H9 (cell line): ENCODE measurements around the gene RTN4R. TPM values are rescaled to one million over a fixed set of nuclear protein-coding genes. Genes with fewer than 3 reads are reported as not detected.
"Not testable (repeated sequence)": the region's sequence is repeated elsewhere in the genome, so short reads cannot be mapped to it uniquely, and the experiment has no call there.

Experiments used
- DNase-seq: peaks from one replicate; pipeline ENCODE4 v3.0.0-alpha.2; 2017
- H2AFZ ChIP-seq: one replicate; pipeline ENCODE4 v1.6.1; 2013; ENCODE audit warnings: mild to moderate bottlenecking, low read length, control low read depth, moderate library complexity
- H2AK5ac ChIP-seq: 2 replicates; pipeline ENCODE4 v1.6.1; 2013; ENCODE audit warnings: low read length, control low read depth, mixed read lengths; ENCODE audit not compliant: insufficient read length
- H2BK120ac ChIP-seq: one replicate; pipeline ENCODE4 v1.6.1; 2013; ENCODE audit warnings: low read depth, mild to moderate bottlenecking, low read length, control low read depth, inconsistent platforms; ENCODE audit not compliant: poor library complexity, severe bottlenecking
- H2BK12ac ChIP-seq: 2 replicates; pipeline ENCODE4 v1.6.1; 2013; ENCODE audit warnings: low read length, control low read depth, mixed read lengths, low read depth; ENCODE audit not compliant: insufficient read length
- H2BK15ac ChIP-seq: 2 replicates; pipeline ENCODE4 v1.6.1; 2013; ENCODE audit warnings: low read depth, low read length, control low read depth
- H2BK20ac ChIP-seq: one replicate; pipeline ENCODE4 v1.6.1; 2013; ENCODE audit warnings: low read depth, mild to moderate bottlenecking, low read length, control low read depth, inconsistent platforms; ENCODE audit not compliant: poor library complexity, severe bottlenecking
- H2BK5ac ChIP-seq: 2 replicates; pipeline ENCODE4 v1.6.1; 2013; ENCODE audit warnings: low read length, control low read depth, mixed read lengths; ENCODE audit not compliant: insufficient read length
- H3K14ac ChIP-seq: 2 replicates; pipeline ENCODE4 v1.6.1; 2013; ENCODE audit warnings: low read length, control low read depth; ENCODE audit not compliant: insufficient read depth
- H3K18ac ChIP-seq: 2 replicates; pipeline ENCODE4 v1.6.1; 2013; ENCODE audit warnings: low read depth, mild to moderate bottlenecking, mixed read lengths, low read length, control low read depth; ENCODE audit not compliant: insufficient read length
- H3K23ac ChIP-seq: 2 replicates; pipeline ENCODE4 v1.6.1; 2013; ENCODE audit warnings: low read length, control low read depth, mixed read lengths, low read depth; ENCODE audit not compliant: insufficient read length
- H3K23me2 ChIP-seq: 2 replicates; pipeline ENCODE4 v1.6.1; 2013; ENCODE audit warnings: low read depth, mild to moderate bottlenecking, mixed read lengths, low read length, control low read depth; ENCODE audit not compliant: insufficient read length, poor library complexity, severe bottlenecking
- H3K27ac ChIP-seq: 2 replicates; pipeline ENCODE4 v1.5.1; 2013; ENCODE audit warnings: low read length, control low read depth, mixed read lengths, low read depth; ENCODE audit not compliant: insufficient read length
- H3K27me3 ChIP-seq: 2 replicates; pipeline ENCODE4 v1.6.1; 2013; ENCODE audit warnings: low read length, control low read depth, inconsistent platforms; ENCODE audit not compliant: insufficient read depth
- H3K4ac ChIP-seq: 2 replicates; pipeline ENCODE4 v1.6.1; 2013; ENCODE audit warnings: low read depth, mild to moderate bottlenecking, control low read depth, inconsistent platforms, low read length, moderate library complexity
- H3K4me1 ChIP-seq: 2 replicates; pipeline ENCODE4 v1.6.1; 2013; ENCODE audit warnings: low read length, control low read depth, inconsistent platforms; ENCODE audit not compliant: insufficient read depth
- H3K4me2 ChIP-seq: 2 replicates; pipeline ENCODE4 v1.6.1; 2013; ENCODE audit warnings: low read length, control low read depth, mixed read lengths; ENCODE audit not compliant: insufficient read length, insufficient read depth
- H3K56ac ChIP-seq: 2 replicates; pipeline ENCODE4 v1.6.1; 2013; ENCODE audit warnings: low read depth, mild to moderate bottlenecking, mixed read lengths, low read length, control low read depth; ENCODE audit not compliant: insufficient read length
- H3K79me1 ChIP-seq: 2 replicates; pipeline ENCODE4 v1.6.1; 2013; ENCODE audit warnings: low read depth, mild to moderate bottlenecking, moderate library complexity, low read length, control low read depth, inconsistent platforms; ENCODE audit not compliant: insufficient read depth, poor library complexity, severe bottlenecking
- H3K79me2 ChIP-seq: 2 replicates; pipeline ENCODE4 v1.6.1; 2013; ENCODE audit warnings: low read length, control low read depth, inconsistent platforms; ENCODE audit not compliant: insufficient read depth
- H3K9ac ChIP-seq: 2 replicates; pipeline ENCODE4 v1.6.1; 2013; ENCODE audit warnings: low read length, control low read depth, mixed read lengths; ENCODE audit not compliant: insufficient read length; ENCODE audit errors: extremely low read depth
- H3K9me3 ChIP-seq: one replicate; pipeline ENCODE4 v1.6.1; 2013; ENCODE audit warnings: low read depth, low read length, inconsistent platforms; ENCODE audit not compliant: control insufficient read depth
- H3T11ph ChIP-seq: one replicate; pipeline ENCODE4 v1.6.1; 2013; ENCODE audit warnings: mild to moderate bottlenecking, low read length, control low read depth, inconsistent platforms
- H4K20me1 ChIP-seq: one replicate; pipeline ENCODE4 v1.6.1; 2013; ENCODE audit not compliant: control insufficient read depth, insufficient read length, insufficient read depth
- H4K5ac ChIP-seq: 2 replicates; pipeline ENCODE4 v1.6.1; 2013; ENCODE audit warnings: low read depth, mild to moderate bottlenecking, mixed read lengths, low read length, control low read depth; ENCODE audit not compliant: insufficient read length
- H4K8ac ChIP-seq: replicated peaks from 2 replicates; pipeline ENCODE4 v1.6.1; 2013; ENCODE audit warnings: low read length, control low read depth, mixed read lengths, low read depth; ENCODE audit not compliant: insufficient read length
- H4K91ac ChIP-seq: 2 replicates; pipeline ENCODE4 v1.6.1; 2013; ENCODE audit warnings: low read depth, mild to moderate bottlenecking, moderate library complexity, mixed read lengths, low read length, control low read depth; ENCODE audit not compliant: insufficient read length
- H3K27ac Mint-ChIP-seq, 3 experiments: 2 replicates in 2 of 3; 3 replicates in 1 of 3; pipeline ENCODE4 v1.8.0; 2020 to 2021; ENCODE audit warnings: mixed read lengths in 3 of 3, mild to moderate bottlenecking in 1 of 3, moderate library complexity in 1 of 3
- H3K27me3 Mint-ChIP-seq: 2 replicates; pipeline ENCODE4 v1.8.0; 2021; ENCODE audit warnings: low read depth, mild to moderate bottlenecking, moderate library complexity, mixed read lengths
- H3K36me3 Mint-ChIP-seq, 3 experiments: 2 replicates in 2 of 3; 3 replicates in 1 of 3; pipeline ENCODE4 v1.8.0; 2020 to 2021; ENCODE audit warnings: low read depth in 3 of 3, mixed read lengths in 3 of 3; ENCODE audit not compliant: insufficient read depth in 1 of 3
- H3K4me1 Mint-ChIP-seq, 2 experiments: 2 replicates each; pipeline ENCODE4 v1.8.0; 2020; ENCODE audit warnings: mixed read lengths in 2 of 2
- H3K4me3 Mint-ChIP-seq, 2 experiments: 2 replicates in 1 of 2; 3 replicates in 1 of 2; pipeline ENCODE4 v1.8.0; 2020 to 2021; ENCODE audit warnings: mild to moderate bottlenecking in 2 of 2, mixed read lengths in 2 of 2, moderate library complexity in 1 of 2
- H3K9me3 Mint-ChIP-seq, 2 experiments: 2 replicates in 1 of 2; 3 replicates in 1 of 2; pipeline ENCODE4 v1.8.0; 2020; ENCODE audit warnings: mild to moderate bottlenecking in 2 of 2, mixed read lengths in 2 of 2, moderate library complexity in 1 of 2
- WGBS: extraction: QIAGEN DNeasy Blood & Tissue Kit; methylation state at CpG from one replicate; pipeline ENCODE4 v1.1.7; 2013; ENCODE audit warnings: missing lambda C conversion rate, low lambda C conversion rate, mixed read lengths; ENCODE audit not compliant: insufficient read length; ENCODE audit errors: extremely low coverage; 5-methylcytosine and 5-hydroxymethylcytosine counted together
- total RNA-seq: library from RNA; stranded (reverse); gene quantifications from 2 replicates; pipeline ENCODE4 v1.2.1, GENCODE V29; 2021

The RTN4R gene
- total RNA-seq, 1 experiment from 2014 or later = 19.0 TPM

GRCh38 chr22:20274374-20274773, 6.3 kb upstream of the RTN4R start:
- not testable (repeated sequence) for H4K20me1 ChIP-seq, H2BK20ac ChIP-seq, H2BK15ac ChIP-seq, H3K4ac ChIP-seq, H3K4me1 ChIP-seq, H3K18ac ChIP-seq, H3T11ph ChIP-seq, H3K4me2 ChIP-seq, H3K4me3 Mint-ChIP-seq, H2BK12ac ChIP-seq, H3K36me3 Mint-ChIP-seq, H2BK5ac ChIP-seq, H2BK120ac ChIP-seq, H3K56ac ChIP-seq, H3K79me2 ChIP-seq, H3K27ac Mint-ChIP-seq, H3K27me3 Mint-ChIP-seq, H3K23ac ChIP-seq, H3K14ac ChIP-seq, H2AK5ac ChIP-seq, H3K23me2 ChIP-seq, DNase-seq, H4K8ac ChIP-seq, H3K9ac ChIP-seq, H3K9me3 Mint-ChIP-seq, H4K91ac ChIP-seq, H2AFZ ChIP-seq, H3K27ac ChIP-seq, H3K27me3 ChIP-seq, H3K79me1 ChIP-seq, H4K5ac ChIP-seq, H3K9me3 ChIP-seq
- no CpG with 5 or more reads among the region's 10 CpGs for WGBS
- H3K4me1 Mint-ChIP-seq = peaks cover 5 to 19% of the 10 kb centered on the region in 2 experiments
